Osteoblast (primary cell): ENCODE measurements around the gene ARL17A. TPM values are rescaled to one million over a fixed set of nuclear protein-coding genes. Genes with fewer than 3 reads are reported as not detected.
A peak's percentile ranks its signal among the peaks of the same experiment; 100 is the strongest.
"Not testable (repeated sequence)": the region's sequence is repeated elsewhere in the genome, so short reads cannot be mapped to it uniquely, and the experiment has no call there.

Source experiments
- DNase-seq: peaks from one replicate; pipeline ENCODE4 v3.0.0; 2011; ENCODE audit warnings: low spot score, mixed read lengths; ENCODE audit not compliant: insufficient read length; ENCODE audit errors: missing footprints
- H2AFZ ChIP-seq: 2 replicates; pipeline ENCODE4 v1.6.0; 2011; ENCODE audit warnings: mild to moderate bottlenecking, low read length
- H3K27ac ChIP-seq: 2 replicates; pipeline ENCODE4 v1.5.1; 2011; ENCODE audit warnings: mild to moderate bottlenecking, low read depth, low read length, moderate library complexity
- H3K27me3 ChIP-seq: 2 replicates; pipeline ENCODE4 v1.6.0; 2012; ENCODE audit warnings: mild to moderate bottlenecking, control low read depth, inconsistent platforms, low read length, moderate library complexity; ENCODE audit not compliant: insufficient read depth
- H3K36me3 ChIP-seq: 2 replicates; pipeline ENCODE4 v1.5.1; 2011; ENCODE audit warnings: mild to moderate bottlenecking, low read length, control low read depth, moderate library complexity; ENCODE audit not compliant: insufficient read depth
- H3K4me1 ChIP-seq: 2 replicates; pipeline ENCODE4 v1.5.1; 2011; ENCODE audit warnings: mild to moderate bottlenecking, low read length, control low read depth, moderate library complexity; ENCODE audit not compliant: insufficient read depth
- H3K4me2 ChIP-seq: 2 replicates; pipeline ENCODE4 v1.6.0; 2011; ENCODE audit warnings: mild to moderate bottlenecking, low read length; ENCODE audit not compliant: insufficient read depth
- H3K4me3 ChIP-seq: fragments of 200-600 bp; sonication (generic); 3 replicates; pipeline ENCODE4 v1.5.1; 2012; ENCODE audit warnings: mild to moderate bottlenecking, low read length, inconsistent platforms; ENCODE audit not compliant: insufficient read depth
- H3K79me2 ChIP-seq: 2 replicates; pipeline ENCODE4 v1.6.0; 2012; ENCODE audit warnings: mild to moderate bottlenecking, low read length, control low read depth, inconsistent platforms; ENCODE audit not compliant: insufficient read depth
- H3K9me3 ChIP-seq: 2 replicates; pipeline ENCODE4 v1.5.1; 2011; ENCODE audit warnings: low read depth, low read length, control low read depth
- H4K20me1 ChIP-seq: 2 replicates; pipeline ENCODE4 v1.6.0; 2012; ENCODE audit warnings: mild to moderate bottlenecking, low read length, control low read depth; ENCODE audit not compliant: insufficient read depth
- total RNA-seq: library from RNA; depleted of rRNA; stranded (reverse); fragments of >200 nt; gene quantifications from 2 replicates; pipeline ENCODE4 v1.2.3, GENCODE V29; 2012

The ARL17A gene
- 7.7 and 13.8 TPM in 2 replicates for total RNA-seq

DNA sequence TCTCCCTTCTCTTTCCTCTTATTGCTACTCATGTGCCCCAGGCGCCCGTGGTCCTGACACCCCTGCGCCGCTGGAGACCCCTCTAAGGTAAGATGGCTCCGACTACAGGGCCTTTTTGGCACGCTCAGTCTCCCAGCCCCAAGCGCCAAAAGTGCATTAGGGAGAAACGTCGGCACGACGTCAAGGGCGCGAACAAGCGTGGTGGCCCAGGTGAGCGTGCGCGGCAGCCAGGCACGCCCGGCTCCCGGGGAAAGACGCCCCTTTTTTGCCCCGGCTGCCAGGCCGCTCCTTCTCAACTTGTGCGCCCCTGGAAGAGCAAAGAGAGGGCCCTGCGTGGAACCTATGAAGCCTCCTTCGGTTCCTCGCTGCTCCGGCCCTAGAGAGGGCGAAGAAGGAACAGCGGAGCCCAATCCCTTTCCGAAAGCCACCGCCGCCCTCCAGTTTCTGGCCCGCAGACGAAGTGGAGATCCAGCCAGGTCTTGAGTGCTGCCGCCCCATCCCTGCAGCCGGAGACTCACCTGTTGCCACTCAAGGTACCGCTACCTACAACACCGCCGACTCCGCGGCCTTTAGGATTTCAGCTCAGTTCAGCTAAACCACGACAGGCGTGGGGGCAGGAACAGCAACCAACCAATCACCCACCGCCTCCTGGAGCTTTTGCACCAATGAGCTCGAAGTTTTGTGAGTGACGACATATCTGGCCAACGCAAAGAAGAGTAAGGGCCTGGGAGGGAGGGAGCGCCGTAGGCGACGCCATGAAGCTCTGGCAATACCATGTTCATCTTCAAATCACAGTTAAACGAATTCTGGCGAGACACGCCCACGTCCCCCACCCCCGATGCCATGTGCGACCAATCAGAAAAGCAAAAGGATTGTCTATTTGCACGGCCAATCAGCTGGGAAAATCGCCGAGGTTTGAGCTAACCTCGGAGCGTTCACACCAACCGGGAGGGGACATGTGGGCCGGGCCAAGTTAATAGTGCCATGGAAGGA lies at the start of gene ARL17A:
ARL17A (minus strand) TSS at position 609 of the 993 bp plus-strand sequence. CDS start 3,369 bp downstream, outside the sequence.
- H3K4me1 ChIP-seq, H3K9me3 ChIP-seq, H3K27ac ChIP-seq, H3K79me2 ChIP-seq, DNase-seq, H4K20me1 ChIP-seq, H3K27me3 ChIP-seq, H3K36me3 ChIP-seq, H3K4me2 ChIP-seq: not testable (repeated sequence)
- Histone ChIP-seq H2AFZ (peak within 1 kb of the TSS; percentile 76), H3K4me3 (peak within 1 kb of the TSS; percentile 53)

DNA sequence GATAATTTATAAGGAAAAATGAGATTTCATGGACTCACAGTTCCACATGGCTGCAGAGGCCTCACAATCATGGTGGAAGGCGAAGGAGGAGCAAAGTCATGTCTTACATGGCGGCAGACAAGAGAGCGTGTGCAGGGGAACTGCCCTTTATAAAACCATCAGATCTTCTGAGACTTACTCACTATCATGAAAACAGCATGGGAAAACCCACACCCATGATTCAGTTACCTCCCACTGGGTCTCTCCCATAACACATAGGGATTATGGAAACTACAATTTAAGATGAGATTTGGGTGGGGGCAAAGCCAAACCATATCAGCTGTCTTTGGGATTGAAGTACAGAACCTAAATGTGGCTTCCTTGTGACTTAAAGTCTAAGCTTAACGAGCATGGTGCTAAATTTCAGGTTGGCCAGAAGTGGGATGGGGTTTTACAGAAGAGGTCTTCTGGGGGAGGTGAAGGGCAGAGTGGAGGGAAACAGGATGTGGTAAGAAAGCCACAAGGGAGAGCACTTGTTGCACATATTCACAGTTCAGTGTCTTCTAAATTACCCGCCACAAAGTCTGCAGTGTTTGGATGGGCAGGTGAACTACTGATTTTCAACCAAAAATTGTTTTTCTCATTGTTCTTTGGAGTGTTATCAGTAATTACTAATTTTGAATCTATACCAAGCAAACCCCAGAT lies 49.4 kb upstream of the ARL17A start:
- not testable (repeated sequence) for DNase-seq, H3K27ac ChIP-seq, H3K4me2 ChIP-seq, H3K9me3 ChIP-seq, H3K36me3 ChIP-seq, H4K20me1 ChIP-seq, H2AFZ ChIP-seq, H3K4me1 ChIP-seq, H3K4me3 ChIP-seq, H3K79me2 ChIP-seq, H3K27me3 ChIP-seq

DNA sequence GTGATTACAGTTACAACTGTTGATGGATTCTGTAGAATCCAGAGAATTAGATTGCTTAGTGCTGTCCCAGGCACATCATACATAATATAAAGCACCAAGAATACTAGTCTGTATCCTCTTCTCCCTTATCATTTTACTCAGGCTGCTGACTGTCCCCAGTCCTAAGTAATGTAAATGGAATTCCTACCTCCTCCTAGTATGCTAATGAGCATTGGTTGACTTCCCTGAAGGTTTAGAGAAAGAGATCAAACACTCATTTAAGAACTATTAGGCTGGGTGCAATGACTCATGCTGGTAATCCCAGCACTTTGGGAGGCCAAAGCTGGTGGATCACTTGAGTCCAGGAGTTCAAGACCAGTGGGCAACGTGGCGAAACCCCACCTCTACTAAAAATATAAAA lies 48.0 kb upstream of the ARL17A start:
- DNase-seq: not testable (repeated sequence)

DNA sequence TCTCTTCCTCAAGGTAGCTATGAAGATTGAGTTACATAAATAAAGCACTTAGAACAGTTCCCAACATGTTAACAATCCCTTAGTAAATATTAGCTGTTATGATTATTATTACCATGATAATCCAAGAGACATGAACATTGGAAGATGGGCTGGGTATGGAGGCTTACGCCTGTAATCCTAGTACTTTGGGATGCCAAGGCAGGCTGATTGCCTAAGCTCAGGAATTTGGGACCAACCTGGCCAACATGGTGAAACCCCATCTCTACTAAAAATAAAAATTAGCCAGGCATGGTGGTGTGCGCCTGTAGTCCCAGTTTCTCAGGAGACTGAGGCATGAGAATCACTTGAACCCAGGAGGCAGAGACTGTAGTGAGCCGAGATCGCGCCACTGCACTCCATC lies 45.2 kb upstream of the ARL17A start:
- not testable (repeated sequence) for H3K4me1 ChIP-seq, H3K9me3 ChIP-seq, H3K79me2 ChIP-seq, H4K20me1 ChIP-seq, H3K4me3 ChIP-seq, H3K36me3 ChIP-seq, H3K4me2 ChIP-seq, H3K27ac ChIP-seq, DNase-seq, H3K27me3 ChIP-seq, H2AFZ ChIP-seq

More for the DNA sequence above, 48.0 kb upstream of the ARL17A start:
- not testable (repeated sequence) for H3K27me3 ChIP-seq, H3K9me3 ChIP-seq, H3K79me2 ChIP-seq, H3K4me2 ChIP-seq, H2AFZ ChIP-seq, H3K36me3 ChIP-seq, H4K20me1 ChIP-seq, H3K27ac ChIP-seq, H3K4me3 ChIP-seq, H3K4me1 ChIP-seq

DNA sequence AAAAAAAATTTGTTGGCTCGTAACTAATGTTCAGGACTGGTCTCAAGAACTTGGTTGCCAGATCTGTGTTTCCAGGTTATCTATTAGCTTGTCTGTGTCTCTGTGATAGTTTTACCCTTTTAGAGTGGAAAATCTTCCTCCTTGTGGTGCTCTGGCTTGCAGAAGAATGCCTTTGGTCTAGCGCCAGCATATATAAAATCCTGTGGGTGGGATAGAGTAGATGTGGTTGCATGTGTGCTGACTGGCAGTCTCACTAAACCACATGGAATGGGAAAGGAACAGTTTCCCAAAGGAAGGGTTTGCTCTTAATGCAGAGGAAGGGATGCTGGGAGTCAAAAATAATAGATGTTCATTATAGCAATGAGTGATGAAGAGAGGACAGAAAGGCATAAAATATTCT lies 44.3 kb upstream of the ARL17A start:
- not testable (repeated sequence) for H3K4me1 ChIP-seq, DNase-seq, H3K27me3 ChIP-seq, H3K79me2 ChIP-seq, H3K4me2 ChIP-seq, H3K27ac ChIP-seq, H3K4me3 ChIP-seq, H2AFZ ChIP-seq, H3K9me3 ChIP-seq, H4K20me1 ChIP-seq, H3K36me3 ChIP-seq

DNA sequence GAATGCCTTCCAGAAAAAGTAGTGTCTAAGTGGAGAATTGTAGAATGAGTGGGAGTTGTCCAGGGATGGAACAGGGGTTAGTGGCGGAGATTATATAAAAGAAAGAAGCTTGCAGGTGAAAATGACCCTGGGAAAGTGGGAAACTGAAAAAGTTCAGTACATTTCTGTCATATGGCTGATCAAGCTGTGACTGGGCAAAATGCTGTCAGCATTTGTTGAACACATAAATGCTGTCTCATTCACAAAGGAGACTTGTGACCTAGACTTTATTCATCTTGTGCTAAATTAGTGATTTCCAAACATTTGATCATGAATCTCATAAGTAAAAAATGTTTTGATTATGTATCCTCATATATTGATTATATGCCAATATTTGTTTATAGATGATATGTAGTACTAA lies 39.5 kb upstream of the ARL17A start:
- H3K4me2 ChIP-seq, H3K9me3 ChIP-seq, H3K27me3 ChIP-seq, H3K4me3 ChIP-seq, H4K20me1 ChIP-seq, H2AFZ ChIP-seq, H3K79me2 ChIP-seq, H3K27ac ChIP-seq, DNase-seq, H3K36me3 ChIP-seq, H3K4me1 ChIP-seq: not testable (repeated sequence)

DNA sequence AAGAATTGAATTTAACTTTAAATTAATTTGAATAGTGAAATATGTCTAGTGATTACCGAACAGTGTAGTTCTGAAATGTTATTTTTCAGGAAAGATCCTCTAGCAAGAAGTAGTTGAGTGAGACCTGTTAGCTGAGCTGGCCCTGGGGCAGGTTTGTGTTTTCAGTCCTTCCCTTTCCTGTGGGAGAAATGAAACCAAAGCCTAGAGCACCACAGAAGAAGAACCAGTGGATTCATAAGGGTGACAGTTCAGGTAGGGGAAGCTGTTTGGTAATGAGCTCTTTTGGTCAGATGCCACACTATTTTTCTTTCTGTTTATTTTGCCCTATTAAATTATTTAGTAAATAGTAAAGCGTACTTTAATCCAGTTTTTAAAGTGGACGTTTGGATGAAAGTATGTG lies 37.6 kb upstream of the ARL17A start:
- not testable (repeated sequence) for H3K9me3 ChIP-seq, H4K20me1 ChIP-seq, H3K4me3 ChIP-seq, H3K27ac ChIP-seq, H3K79me2 ChIP-seq, H3K4me2 ChIP-seq, H3K36me3 ChIP-seq, H3K4me1 ChIP-seq, DNase-seq, H2AFZ ChIP-seq, H3K27me3 ChIP-seq

DNA sequence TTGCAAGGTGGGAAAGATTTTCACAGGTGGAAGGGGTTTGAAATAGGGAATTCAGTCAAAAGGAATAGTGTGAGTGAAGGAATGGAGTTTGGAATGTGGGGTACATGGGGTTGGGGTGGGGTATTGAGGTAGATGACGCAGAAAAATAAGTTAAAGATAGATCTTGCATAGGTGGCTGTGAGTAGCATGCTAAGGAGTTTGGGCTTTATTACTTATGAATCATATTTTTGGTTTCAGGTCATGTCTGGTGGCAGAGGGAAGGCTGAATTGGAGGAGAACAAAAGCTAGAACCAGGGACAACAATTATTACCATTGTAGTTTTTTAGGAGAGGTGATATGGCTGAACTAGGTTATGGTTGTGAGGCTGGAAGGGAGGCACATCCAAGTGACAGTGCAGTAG lies 34.4 kb upstream of the ARL17A start:
- not testable (repeated sequence) for DNase-seq, H3K27me3 ChIP-seq, H2AFZ ChIP-seq, H3K79me2 ChIP-seq, H3K36me3 ChIP-seq, H3K4me1 ChIP-seq, H3K4me2 ChIP-seq, H3K27ac ChIP-seq, H3K9me3 ChIP-seq, H4K20me1 ChIP-seq, H3K4me3 ChIP-seq
